H1 (cell line): ENCODE measurements around the gene NAP1L1. TPM values are rescaled to one million over a fixed set of nuclear protein-coding genes. Genes with fewer than 3 reads are reported as not detected.

Source experiments
- CTCF ChIA-PET: fragments of 300-600 bp; sonication (Branson Sonifier 250); formaldehyde crosslinking; loops from one replicate; lab custom pipeline; 2021; ENCODE audit not compliant: partially characterized antibody; lab: Charles Lee
- POLR2A ChIA-PET: fragments of 300-600 bp; sonication (Branson Sonifier 250); formaldehyde crosslinking; loops from one replicate; lab custom pipeline; 2021; ENCODE audit warnings: inconsistent platforms; ENCODE audit not compliant: partially characterized antibody; lab: Charles Lee
- DNase-seq, 2 experiments: peaks; one replicate each; pipeline versions ENCODE4 v3.0.0 to v3.0.0-alpha.2; 2010 to 2022; ENCODE audit warnings: low spot score in 2 of 2, low read depth in 1 of 2, mixed read lengths in 1 of 2
- FAIRE-seq: peaks from 2 replicates; lab custom pipeline; 2011; peaks lifted over from hg19 to GRCh38; lab: Jason Lieb, UNC
- H2AFZ ChIP-seq: 2 replicates; pipeline ENCODE4 v1.8.1; 2012; ENCODE audit warnings: low read length, inconsistent platforms
- H2AK5ac ChIP-seq: 2 replicates; pipeline ENCODE4 v1.6.1; 2013; ENCODE audit warnings: low read depth, low read length
- H2BK120ac ChIP-seq: replicated peaks from 2 replicates; pipeline ENCODE3; 2013; ENCODE audit warnings: low read depth, low read length, inconsistent platforms
- H2BK12ac ChIP-seq: 2 replicates; pipeline ENCODE4 v1.6.1; 2013; ENCODE audit warnings: low read depth, low read length
- H2BK15ac ChIP-seq: 2 replicates; pipeline ENCODE4 v1.6.1; 2013; ENCODE audit warnings: low read length
- H2BK20ac ChIP-seq: 2 replicates; pipeline ENCODE4 v1.6.1; 2013; ENCODE audit warnings: low read length
- H2BK5ac ChIP-seq: 2 replicates; pipeline ENCODE4 v1.6.1; 2013; ENCODE audit warnings: low read depth, low read length
- H3K14ac ChIP-seq: 2 replicates; pipeline ENCODE4 v1.6.1; 2013; ENCODE audit warnings: inconsistent platforms; ENCODE audit not compliant: insufficient read length
- H3K18ac ChIP-seq: 2 replicates; pipeline ENCODE4 v1.6.1; 2013; ENCODE audit warnings: low read length; ENCODE audit errors: extremely low read depth
- H3K23ac ChIP-seq: 2 replicates; pipeline ENCODE4 v1.6.1; 2013; ENCODE audit warnings: inconsistent platforms; ENCODE audit not compliant: insufficient read length
- H3K23me2 ChIP-seq: 2 replicates; pipeline ENCODE4 v1.6.1; 2013; ENCODE audit warnings: low read depth, low read length
- H3K27ac ChIP-seq: 2 replicates; pipeline ENCODE4 v1.6.1; 2011; ENCODE audit warnings: low read depth, low read length, inconsistent platforms
- H3K27me3 ChIP-seq, 4 experiments: replicated peaks in 1 of 4; 1 replicate in 1 of 4; 2 replicates in 3 of 4; pipeline versions ENCODE4 v1.6.1 to v1.8.1; 2011 to 2013; ENCODE audit warnings: low read length in 3 of 4, mild to moderate bottlenecking in 3 of 4, inconsistent platforms in 2 of 4, mixed read lengths in 2 of 4, moderate library complexity in 1 of 4; ENCODE audit not compliant: control insufficient read depth in 3 of 4, insufficient read depth in 3 of 4; ENCODE audit errors: extremely low read depth in 1 of 4
- H3K36me3 ChIP-seq, 4 experiments: 2 replicates each; pipeline versions ENCODE4 v1.6.1 to v1.8.1; 2011 to 2013; ENCODE audit warnings: mild to moderate bottlenecking in 4 of 4, low read length in 3 of 4, moderate library complexity in 2 of 4, control low read depth in 1 of 4, inconsistent platforms in 1 of 4; ENCODE audit not compliant: insufficient read depth in 4 of 4, control insufficient read depth in 2 of 4
- H3K4ac ChIP-seq: replicated peaks from 2 replicates; pipeline ENCODE3; 2013; ENCODE audit warnings: low read length, low read depth, mixed read lengths, inconsistent platforms; ENCODE audit not compliant: insufficient read length
- H3K4me1 ChIP-seq, 4 experiments: replicated peaks in 1 of 4; 1 replicate in 1 of 4; 2 replicates in 3 of 4; pipeline versions ENCODE4 v1.6.1 to v1.8.1; 2011 to 2013; ENCODE audit warnings: low read length in 3 of 4, inconsistent platforms in 2 of 4, mixed read lengths in 1 of 4; ENCODE audit not compliant: insufficient read depth in 4 of 4, control insufficient read depth in 3 of 4
- H3K4me2 ChIP-seq, 2 experiments: 2 replicates each; pipeline versions ENCODE4 v1.6.1 to v1.8.1; 2011 to 2013; ENCODE audit warnings: low read depth in 2 of 2, low read length in 2 of 2, control low read depth in 1 of 2, inconsistent platforms in 1 of 2, mild to moderate bottlenecking in 1 of 2; ENCODE audit not compliant: insufficient read depth in 1 of 2
- H3K4me3 ChIP-seq, 4 experiments: fragments of 200-600, 300-600 bp in 1 of 4; sonication (generic), shearing (Covaris generic), sonication (Bioruptor Twin) in 1 of 4; 2 replicates each; pipeline versions ENCODE4 v1.5.1 to v1.8.1; 2011 to 2016; ENCODE audit warnings: low read length in 4 of 4, low read depth in 3 of 4, control low read depth in 2 of 4, inconsistent platforms in 2 of 4, mild to moderate bottlenecking in 2 of 4, mixed read lengths in 1 of 4, moderate library complexity in 1 of 4; ENCODE audit not compliant: insufficient read depth in 2 of 4; ENCODE audit errors: extremely low read depth in 1 of 4
- H3K56ac ChIP-seq: replicated peaks from 2 replicates; pipeline ENCODE3; 2013; ENCODE audit warnings: low read depth, mild to moderate bottlenecking, mixed read lengths, low read length, inconsistent platforms; ENCODE audit not compliant: insufficient read length
- H3K79me1 ChIP-seq: 2 replicates; pipeline ENCODE4 v1.6.1; 2013; ENCODE audit warnings: low read depth, low read length, control low read depth
- H3K79me2 ChIP-seq, 2 experiments: 2 replicates each; pipeline versions ENCODE4 v1.6.1 to v1.8.1; 2012 to 2013; ENCODE audit warnings: low read length in 2 of 2, mild to moderate bottlenecking in 2 of 2, inconsistent platforms in 1 of 2; ENCODE audit not compliant: insufficient read depth in 2 of 2, control insufficient read depth in 1 of 2
- H3K9ac ChIP-seq, 4 experiments: replicated peaks in 1 of 4; 1 replicate in 1 of 4; 2 replicates in 3 of 4; pipeline versions ENCODE4 v1.6.1 to v1.8.1; 2011 to 2013; ENCODE audit warnings: low read depth in 3 of 4, low read length in 3 of 4, control low read depth in 2 of 4, mild to moderate bottlenecking in 2 of 4, moderate library complexity in 2 of 4, inconsistent platforms in 1 of 4; ENCODE audit errors: extremely low read depth in 1 of 4
- H3K9me3 ChIP-seq, 2 experiments: 2 replicates each; pipeline versions ENCODE4 v1.6.1 to v1.8.1; 2012 to 2013; ENCODE audit warnings: mild to moderate bottlenecking in 2 of 2, moderate library complexity in 2 of 2, control low read depth in 1 of 2, inconsistent platforms in 1 of 2, low read depth in 1 of 2, low read length in 1 of 2, mixed read lengths in 1 of 2; ENCODE audit not compliant: insufficient read depth in 2 of 2
- H4K20me1 ChIP-seq, 2 experiments: replicated peaks in 1 of 2; 2 replicates each; pipeline versions ENCODE3 to v1.8.1; 2011 to 2013; ENCODE audit warnings: inconsistent platforms in 2 of 2, low read length in 2 of 2, mild to moderate bottlenecking in 1 of 2; ENCODE audit not compliant: insufficient read depth in 2 of 2, control insufficient read depth in 1 of 2
- H4K5ac ChIP-seq: 2 replicates; pipeline ENCODE4 v1.6.1; 2013; ENCODE audit warnings: low read length, low read depth, mixed read lengths, inconsistent platforms; ENCODE audit not compliant: insufficient read length
- H4K8ac ChIP-seq: 2 replicates; pipeline ENCODE4 v1.8.0; 2013; ENCODE audit warnings: mild to moderate bottlenecking, moderate library complexity, low read length, inconsistent platforms; ENCODE audit not compliant: insufficient read depth; ENCODE audit errors: extremely low read depth
- H4K91ac ChIP-seq: replicated peaks from 2 replicates; pipeline ENCODE3; 2013; ENCODE audit warnings: low read length, mixed read lengths, inconsistent platforms; ENCODE audit not compliant: insufficient read length
- WGBS, 2 experiments: shearing (Covaris generic) in 1 of 2; methylation state at CpG; one replicate each; pipeline versions ENCODE4 v1.1.6 to v1.1.7; 2013 to 2015; ENCODE audit warnings: low lambda C conversion rate in 2 of 2, mixed read lengths in 2 of 2, inconsistent platforms in 1 of 2, low coverage in 1 of 2, missing lambda C conversion rate in 1 of 2; ENCODE audit not compliant: insufficient replicate concordance in 2 of 2, insufficient coverage in 1 of 2, insufficient read length in 1 of 2; ENCODE audit errors: extremely low coverage in 1 of 2, missing lambda C conversion rate in 1 of 2; 5-methylcytosine and 5-hydroxymethylcytosine counted together
- polyA plus RNA-seq, 7 experiments: library from polyadenylated mRNA; depleted of rRNA in 3 of 7; stranded (reverse) in 5 of 7; unstranded in 2 of 7; fragments of >200 nt in 5 of 7; fragments of 200-250 nt in 2 of 7; gene quantifications; 1 replicate in 5 of 7; 2 replicates in 1 of 7; 4 replicates in 1 of 7; pipeline versions ENCODE4 v1.2.1 to v1.2.3, GENCODE V29; 2011 to 2013; ENCODE audit warnings: missing spikeins in 2 of 7, mixed read lengths in 2 of 7
- total RNA-seq: library from RNA; stranded (reverse); fragmentation: NEBNext Ultra II Directional; extraction: Animal tissue kit (Norgen Biotek cat#: 25700); gene quantifications from 2 replicates; pipeline ENCODE4 v1.2.1, GENCODE V29; 2021

Gene NAP1L1
- total and polyA plus RNA-seq, 2 of the 8 experiments (the other 6 are each of a cell fraction or from before 2014, with no cell fraction given): 202 to 1,159 TPM

- no peak overlapping the region for H3K4me2 ChIP-seq
- DNase-seq (no peak), FAIRE-seq (no peak)
- no peak overlapping the region for H3K9ac ChIP-seq
- no peak overlapping the region for H2AFZ ChIP-seq
- no peak overlapping the region for H4K5ac ChIP-seq
- peaks cover 0 to 4% (median 1%) of the 10 kb centered on the region in 4 experiments; a peak in 2 of 7 replicates for H3K4me1 ChIP-seq
- no peak overlapping the region for H3K4ac ChIP-seq
- H2AK5ac ChIP-seq: no peak overlapping the region
- no peak overlapping the region for H4K8ac ChIP-seq
- H3K4me3 ChIP-seq: no peak overlapping the region
- no peak overlapping the region for H3K14ac ChIP-seq
- 88% methylated on average over 1 of the region's 1 CpG; no CpG with 5 or more reads in 1 of the 2 experiments for WGBS, 2 experiments
- H3K23ac ChIP-seq: no peak overlapping the region
- H2BK5ac ChIP-seq: no peak overlapping the region
- H3K23me2 ChIP-seq: no peaks in the 10 kb centered on the region
- H3K79me2 ChIP-seq: peaks cover 0 to 100% of the 10 kb centered on the region in 2 experiments; a peak in 3 of 4 replicates
- H4K91ac ChIP-seq: no peak overlapping the region
- H3K56ac ChIP-seq: no peak overlapping the region
- CTCF ChIA-PET: interaction anchor here (0.7 to 1.2 kb wide), 2 partner anchors 98 to 147 kb away, joined by 3 to 4 read pairs; no protein-coding TSS in a partner anchor
- H4K20me1 ChIP-seq: peaks cover 17 to 19% of the 10 kb centered on the region in 2 experiments
- H3K79me1 ChIP-seq: peaks cover 2% of the 10 kb centered on the region; the same call in 1 of the 2 replicates
- POLR2A ChIA-PET: interaction anchor here (0.7 kb wide), 2 partner anchors 189 to 442 kb away, joined by 3 to 4 read pairs; no protein-coding TSS in a partner anchor
- no peak overlapping the region for H3K27ac ChIP-seq
- no peak overlapping the region for H3K18ac ChIP-seq
- H2BK12ac ChIP-seq: no peak overlapping the region
- peaks cover 5 to 79% (median 30%) of the 10 kb centered on the region in 4 experiments for H3K36me3 ChIP-seq
- H3K27me3 ChIP-seq: no peaks in the 10 kb centered on the region
- H2BK15ac ChIP-seq: no peak overlapping the region
- no peak overlapping the region for H2BK20ac ChIP-seq
- H3K9me3 ChIP-seq: no peaks in the 10 kb centered on the region
- no peak overlapping the region for H2BK120ac ChIP-seq
These were observed 19.6 kb downstream of the NAP1L1 start for GRCh38 chr12:76064904-76065303.
